Gastrocnemius medialis (tissue), 4 donors: ENCODE data around the gene IL7R.

ENCODE experiments used
- POLR2A ChIP-seq, 2 donors: fragments of 450-650 bp; IDR thresholded peaks; one replicate each; pipeline ENCODE4 v1.6.1; 2017; ENCODE audit warnings: antibody characterized with exemption in 2 of 2, mild to moderate bottlenecking in 2 of 2, moderate library complexity in 2 of 2
- TF ChIP-seq, protein P1 (sequence below), 5 experiments: fragments of 450-650 bp in 3 of 5; fragments of 200-600 bp in 2 of 5; sonication (generic) in 2 of 5; IDR thresholded peaks in 4 of 5; conservative IDR thresholded peaks in 1 of 5; 1 replicate in 4 of 5; 2 replicates in 1 of 5; pipeline ENCODE4 v1.5.1; 2016 to 2019; ENCODE audit warnings: antibody characterized with exemption in 5 of 5, mild to moderate bottlenecking in 3 of 5, moderate library complexity in 3 of 5

DNA sequence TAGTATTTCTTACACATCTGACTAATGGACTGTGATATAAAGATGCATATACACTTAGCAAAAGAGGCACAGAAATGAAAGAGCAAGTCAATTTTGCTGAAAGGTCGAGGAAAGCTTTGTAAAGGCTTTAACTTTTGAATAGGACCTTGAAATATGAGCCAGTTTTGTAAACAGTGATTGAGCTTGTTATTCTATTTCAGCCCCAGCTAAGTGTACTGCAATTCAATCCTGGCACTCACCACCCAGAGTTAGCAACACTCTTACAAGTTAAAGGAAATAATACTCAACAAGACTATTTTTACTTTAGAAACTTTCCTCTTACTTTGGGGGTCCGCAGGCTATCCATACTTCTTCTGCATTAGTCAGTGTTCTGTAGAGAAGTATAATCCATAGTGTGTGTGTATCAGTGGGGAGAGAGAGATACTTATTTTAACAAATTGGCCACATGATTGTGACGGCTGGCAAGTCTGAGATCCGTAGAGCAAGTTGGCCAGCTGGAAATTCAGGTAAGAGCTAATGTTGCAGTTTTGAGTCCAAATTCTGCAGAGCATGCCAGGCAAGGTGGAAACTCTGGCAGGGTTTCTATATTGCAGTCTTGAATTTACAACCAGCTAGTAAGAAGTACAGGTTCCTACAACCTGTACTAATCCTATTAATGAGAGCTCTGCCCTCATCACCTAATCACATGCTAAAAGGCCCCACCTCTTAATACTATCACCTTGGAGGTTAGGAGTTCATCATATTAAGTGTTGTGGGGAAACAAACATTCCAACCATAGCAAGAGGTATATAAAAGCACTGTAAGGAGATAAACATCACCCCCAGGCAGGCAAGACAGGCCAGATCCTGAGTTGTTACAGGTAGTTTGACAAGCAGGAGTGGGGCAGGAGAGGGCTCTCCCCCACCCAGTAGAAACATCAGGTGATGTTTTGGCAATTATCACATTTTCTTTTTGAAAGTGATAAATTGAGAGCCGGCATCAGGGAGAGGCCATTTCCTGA, 33.6 kb downstream of the IL7R start:
- TF ChIP-seq, protein P1, sequence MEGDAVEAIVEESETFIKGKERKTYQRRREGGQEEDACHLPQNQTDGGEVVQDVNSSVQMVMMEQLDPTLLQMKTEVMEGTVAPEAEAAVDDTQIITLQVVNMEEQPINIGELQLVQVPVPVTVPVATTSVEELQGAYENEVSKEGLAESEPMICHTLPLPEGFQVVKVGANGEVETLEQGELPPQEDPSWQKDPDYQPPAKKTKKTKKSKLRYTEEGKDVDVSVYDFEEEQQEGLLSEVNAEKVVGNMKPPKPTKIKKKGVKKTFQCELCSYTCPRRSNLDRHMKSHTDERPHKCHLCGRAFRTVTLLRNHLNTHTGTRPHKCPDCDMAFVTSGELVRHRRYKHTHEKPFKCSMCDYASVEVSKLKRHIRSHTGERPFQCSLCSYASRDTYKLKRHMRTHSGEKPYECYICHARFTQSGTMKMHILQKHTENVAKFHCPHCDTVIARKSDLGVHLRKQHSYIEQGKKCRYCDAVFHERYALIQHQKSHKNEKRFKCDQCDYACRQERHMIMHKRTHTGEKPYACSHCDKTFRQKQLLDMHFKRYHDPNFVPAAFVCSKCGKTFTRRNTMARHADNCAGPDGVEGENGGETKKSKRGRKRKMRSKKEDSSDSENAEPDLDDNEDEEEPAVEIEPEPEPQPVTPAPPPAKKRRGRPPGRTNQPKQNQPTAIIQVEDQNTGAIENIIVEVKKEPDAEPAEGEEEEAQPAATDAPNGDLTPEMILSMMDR (IDR thresholded peaks at IDR 0.05 in 4 of 5, conservative IDR thresholded peaks at IDR 0.05 in 1 of 5) = no peak
- TF ChIP-seq POLR2A (IDR thresholded peaks at IDR 0.05) = no peak
